HG02623 (cell line): ENCODE measurements around the gene FHIT.
"Not testable (repeated sequence)": the region's sequence is repeated elsewhere in the genome, so short reads cannot be mapped to it uniquely, and the experiment has no call there.

Experiments used
- ATAC-seq: cut with Tn5 transposase; IDR thresholded peaks from one replicate; pipeline ENCODE4 v1.9.1; 2021; ENCODE audit warnings: moderate library complexity; ENCODE audit not compliant: unreplicated experiment

FHIT gene

GRCh38 chr3:60737633-60738399 lies 513.4 kb downstream of the FHIT start:
- no peak for ATAC-seq

GRCh38 chr3:60730371-60730770 lies 520.9 kb downstream of the FHIT start:
- no peak for ATAC-seq

GRCh38 chr3:60729056-60729455 lies 522.2 kb downstream of the FHIT start:
- no peak for ATAC-seq

DNA sequence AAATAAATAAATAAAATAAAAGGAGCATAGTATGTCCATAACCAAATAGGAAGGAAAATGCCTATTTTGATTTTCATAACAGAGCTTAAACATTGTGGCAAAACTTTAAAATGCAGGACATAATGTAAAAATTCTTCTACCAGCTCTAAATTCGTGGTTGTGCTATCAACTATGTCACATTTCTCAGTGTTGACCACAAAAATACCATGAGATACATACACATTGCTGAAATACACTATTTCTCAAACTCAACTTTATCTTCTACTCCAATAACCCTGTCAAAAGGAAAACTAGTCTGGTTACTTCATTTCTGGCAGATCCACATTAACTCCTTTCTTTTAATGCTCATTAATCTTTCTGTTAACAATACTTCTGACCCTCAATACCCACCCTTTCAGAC lies 523.2 kb downstream of the FHIT start:
- ATAC-seq = no peak

DNA sequence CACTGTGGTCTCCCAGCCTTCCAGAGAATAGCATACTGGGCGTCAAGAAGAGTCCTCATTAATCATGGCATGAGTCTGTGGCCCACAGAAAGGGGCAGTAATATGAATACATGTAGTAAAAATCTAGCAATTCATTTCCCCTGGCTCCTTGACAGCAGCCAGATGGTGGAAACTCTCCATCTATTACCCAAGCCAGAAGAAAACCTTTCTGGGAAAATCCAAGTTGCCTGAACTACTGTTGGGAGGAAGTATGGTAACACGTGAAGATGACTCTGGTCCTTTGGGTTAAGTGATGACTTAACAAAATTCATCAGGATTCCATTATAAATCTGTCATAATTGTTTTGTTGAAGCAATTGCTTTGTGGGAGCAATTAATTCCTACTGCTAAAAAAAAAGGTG lies 530.5 kb downstream of the FHIT start:
- ATAC-seq = no peak

DNA sequence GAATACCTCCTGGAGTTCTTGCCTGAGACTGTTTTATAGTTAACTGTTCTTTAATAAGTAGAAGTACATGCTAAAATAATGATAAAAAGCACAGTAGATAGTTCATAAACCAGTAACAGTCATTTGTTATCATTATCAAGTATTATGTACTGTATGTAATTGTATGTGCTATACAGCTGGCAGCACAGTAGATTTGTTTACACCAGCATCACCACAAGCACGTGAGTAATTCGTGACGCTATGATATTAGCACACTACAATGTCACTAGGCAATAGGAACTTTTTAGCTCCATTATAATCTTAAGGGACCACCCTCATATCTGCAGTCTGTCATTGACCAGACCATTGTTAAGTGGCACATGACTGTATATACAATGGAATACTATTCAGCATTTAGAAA lies 534.7 kb downstream of the FHIT start:
- ATAC-seq = no peak

DNA sequence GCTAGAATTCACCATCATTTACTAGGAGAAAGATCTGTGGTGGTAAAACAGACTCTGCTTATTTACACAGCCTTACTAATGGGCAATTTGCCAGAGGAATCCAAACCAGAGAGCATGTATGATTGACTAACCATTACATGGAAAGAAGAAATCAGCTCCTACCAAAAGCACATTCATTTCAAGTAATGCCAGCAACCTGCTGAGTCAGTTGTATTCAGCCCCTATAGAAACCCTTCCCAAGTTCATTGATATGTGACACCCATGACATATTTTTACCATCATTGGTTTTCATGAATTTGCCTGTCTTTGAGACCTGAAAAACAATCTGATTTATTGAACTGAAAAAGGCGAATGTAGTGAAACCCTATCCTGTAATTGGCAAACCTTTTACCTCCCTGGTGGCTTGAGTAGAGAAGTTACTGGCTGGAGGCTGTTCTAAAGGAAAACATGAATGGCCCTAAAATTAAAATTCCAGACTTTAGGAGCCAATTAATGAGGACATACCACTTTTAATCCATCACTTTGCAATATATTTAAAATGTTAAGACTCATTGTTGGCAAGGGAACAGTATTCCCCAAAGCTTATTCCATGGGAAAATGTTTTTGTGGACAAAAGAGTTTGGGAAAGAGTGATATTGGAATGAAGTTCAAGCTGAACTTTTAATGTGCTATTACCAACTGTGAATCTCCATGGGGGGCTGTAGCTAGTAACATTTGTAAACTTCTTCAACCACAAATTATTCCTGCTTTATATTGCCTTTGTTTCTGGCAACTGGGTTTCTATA lies 542.9 kb downstream of the FHIT start:
- no peak for ATAC-seq

- no peak for ATAC-seq
Measured at GRCh38 chr3:60707452-60708020, 543.7 kb downstream of the FHIT start.

DNA sequence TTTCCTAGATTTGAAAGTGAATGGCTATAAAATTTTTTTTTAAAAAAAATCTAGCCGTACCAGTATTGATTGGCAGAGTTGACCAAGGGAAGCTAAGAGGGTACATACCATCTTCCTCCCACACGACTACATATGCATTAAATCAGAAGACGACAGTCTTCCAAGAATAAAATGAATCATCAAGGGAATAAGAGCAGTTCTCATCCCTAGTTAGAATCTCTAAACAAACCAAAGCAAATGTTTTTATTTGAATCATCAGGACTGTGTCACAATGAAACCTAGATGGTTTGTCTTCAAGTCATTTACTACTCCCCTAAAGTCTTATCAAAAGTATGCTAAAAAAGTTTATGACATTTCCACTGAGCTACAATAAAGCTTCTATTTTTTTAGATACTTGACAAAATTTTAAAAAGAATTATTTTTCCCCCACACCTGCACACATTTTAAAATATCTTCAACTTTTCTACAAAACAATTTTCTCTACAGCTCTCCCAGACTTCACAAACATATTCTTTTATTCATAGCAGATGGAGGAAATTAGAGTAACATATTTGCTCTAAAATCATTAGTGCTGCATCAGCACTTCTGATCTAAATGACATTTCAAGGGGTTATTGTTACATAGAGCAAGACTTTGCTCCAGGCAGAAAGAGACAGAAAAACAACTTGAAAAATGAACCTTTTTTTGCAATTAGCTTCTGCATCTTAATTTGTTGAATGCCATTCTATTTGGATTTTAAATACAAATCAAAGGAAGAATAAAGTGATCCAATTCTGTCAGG lies 547.1 kb downstream of the FHIT start:
- no peak for ATAC-seq

- no peak for ATAC-seq
Measured at GRCh38 chr3:60703008-60703407, 548.2 kb downstream of the FHIT start.

DNA sequence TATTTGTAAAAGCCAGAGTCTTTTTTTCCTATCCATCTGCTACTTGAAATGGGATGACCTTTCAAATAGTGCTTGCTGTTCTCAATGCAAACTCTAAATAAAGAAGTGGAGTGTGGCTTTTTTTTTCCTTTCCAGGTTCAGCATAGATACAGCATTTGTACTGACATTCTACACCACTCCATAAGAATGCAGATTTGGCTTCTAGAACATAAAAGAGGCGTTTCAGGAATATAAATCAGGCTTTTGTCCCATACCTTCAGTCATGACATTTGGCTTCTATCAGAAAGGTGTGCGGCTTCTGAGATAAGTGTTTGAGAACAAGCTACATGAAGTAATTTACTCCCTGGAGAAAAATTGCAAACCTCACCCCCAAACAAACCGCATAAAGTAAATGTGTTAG lies 553.1 kb downstream of the FHIT start:
- ATAC-seq = no peak

- no peak for ATAC-seq
Measured at GRCh38 chr3:60697132-60697531, 554.1 kb downstream of the FHIT start.

DNA sequence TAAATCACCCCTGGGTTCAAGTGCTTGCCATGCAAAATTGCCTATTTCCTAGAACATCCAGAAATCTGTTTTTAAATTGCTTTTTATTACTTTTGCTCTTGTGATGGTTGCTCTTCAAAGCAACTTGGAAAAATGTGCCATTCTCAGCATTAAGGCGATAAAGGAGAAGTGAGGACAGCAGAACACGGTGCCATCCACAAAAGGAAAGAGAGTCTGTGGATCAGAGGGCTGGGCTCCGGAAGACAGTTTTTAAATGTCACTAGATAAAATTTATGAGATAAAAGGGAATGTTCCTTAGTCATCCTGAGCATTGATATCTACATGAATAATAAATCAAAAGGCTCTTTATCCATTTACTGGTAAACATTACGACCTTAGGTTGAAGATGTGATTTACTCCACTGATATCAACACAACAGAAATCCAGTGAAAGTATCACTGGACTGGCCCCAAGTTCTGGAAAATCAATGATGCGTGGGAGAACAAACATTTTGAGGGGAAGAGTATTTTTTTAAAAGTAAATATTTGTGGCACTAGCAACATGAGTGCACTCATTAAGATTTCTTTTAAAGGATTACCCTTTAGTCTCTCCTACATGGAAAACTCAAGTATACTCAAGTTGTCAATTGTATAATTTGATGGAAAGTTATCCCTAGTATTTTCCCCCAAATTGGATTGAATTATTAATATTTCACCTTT lies 554.7 kb downstream of the FHIT start:
- no peak for ATAC-seq

- ATAC-seq = no peak
Measured at GRCh38 chr3:60675424-60675823, 575.8 kb downstream of the FHIT start.

DNA sequence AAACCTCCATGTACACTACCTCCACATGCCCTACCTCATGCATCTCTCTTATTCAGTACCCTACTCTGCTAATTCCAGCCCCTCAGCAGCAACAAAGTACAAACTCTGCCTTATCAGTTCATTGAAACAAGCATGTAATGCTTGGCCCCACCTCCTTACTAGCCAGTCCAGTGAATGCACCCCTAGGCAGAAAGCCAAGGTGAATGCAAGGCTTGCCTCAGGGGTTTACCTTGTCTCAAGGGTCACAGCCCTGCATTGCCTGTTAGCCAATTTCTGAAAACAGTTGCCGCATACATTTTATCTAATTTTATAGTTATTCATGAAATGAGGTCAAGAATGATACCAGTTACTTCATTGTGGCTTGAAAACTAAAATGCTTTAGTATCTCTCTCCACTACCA lies 576.4 kb downstream of the FHIT start:
- ATAC-seq = no peak

- no peak for ATAC-seq
Measured at GRCh38 chr3:60673123-60673522, 578.1 kb downstream of the FHIT start.

GRCh38 chr3:60672337-60672736 lies 578.9 kb downstream of the FHIT start:
- ATAC-seq = not testable (repeated sequence)

- ATAC-seq = no peak
Measured at GRCh38 chr3:60669636-60670035, 581.6 kb downstream of the FHIT start.

- ATAC-seq = no peak
Measured at GRCh38 chr3:60660026-60660425, 591.2 kb downstream of the FHIT start.

- no peak for ATAC-seq
Measured at GRCh38 chr3:60659098-60659497, 592.2 kb downstream of the FHIT start.

DNA sequence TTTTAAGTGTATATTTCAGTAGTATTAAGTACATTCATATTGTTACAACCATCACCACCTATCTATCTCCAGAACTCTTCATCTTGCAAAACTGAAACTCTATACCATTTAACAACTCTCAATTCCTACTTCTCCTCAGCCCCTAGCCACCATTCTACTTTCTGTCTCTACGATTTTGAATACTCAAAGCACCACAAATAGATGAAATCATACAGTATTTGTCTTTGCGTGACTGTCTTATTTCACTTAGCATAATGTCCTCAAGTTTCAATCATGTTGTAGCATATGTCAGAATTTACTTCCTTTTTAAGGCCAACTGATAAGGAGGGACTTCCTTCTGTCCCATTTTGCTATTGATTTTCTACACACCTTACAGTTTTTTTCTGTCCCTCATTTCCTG lies 593.3 kb downstream of the FHIT start:
- ATAC-seq = peak; percentile 72
